WTC11 (cell line): ENCODE measurements around the gene GAA.

Experiments
- ATF1 ChIP-seq: sonication (generic); formaldehyde crosslinking; IDR thresholded peaks from 2 replicates; pipeline ENCODE4 v1.8.1; 2023; ENCODE audit warnings: mild to moderate bottlenecking, moderate library complexity, missing genetic modification reagents
- ATF2 ChIP-seq: sonication (generic); formaldehyde crosslinking; IDR thresholded peaks from 2 replicates; pipeline ENCODE4 v1.8.1; 2022; ENCODE audit warnings: low read depth, missing genetic modification reagents, borderline replicate concordance
- CTCF ChIP-seq: fragments of 200-600 bp; IDR thresholded peaks from 2 replicates; pipeline ENCODE4 v1.8.0; 2022; ENCODE audit warnings: antibody characterized with exemption
- FOXP4 ChIP-seq: sonication (generic); formaldehyde crosslinking; IDR thresholded peaks from 2 replicates; pipeline ENCODE4 v1.8.0; 2022; ENCODE audit warnings: mild to moderate bottlenecking, missing genetic modification reagents
- RELA ChIP-seq: sonication (generic); formaldehyde crosslinking; IDR thresholded peaks from 2 replicates; pipeline ENCODE4 v1.8.1; 2022; ENCODE audit warnings: missing genetic modification reagents, mild to moderate bottlenecking, borderline replicate concordance
- TF ChIP-seq, protein P1 (sequence below): sonication (generic); formaldehyde crosslinking; IDR thresholded peaks from 2 replicates; pipeline ENCODE4 v1.8.1; 2022; ENCODE audit warnings: low read depth, mild to moderate bottlenecking, moderate library complexity, missing genetic modification reagents, borderline replicate concordance
- TF ChIP-seq, protein P2 (sequence below): fragments of 250-450 bp; sonication (Bioruptor Pico); IDR thresholded peaks from 2 replicates; pipeline ENCODE4 v2.1.2; 2022; ENCODE audit warnings: mild to moderate bottlenecking, moderate library complexity

DNA sequence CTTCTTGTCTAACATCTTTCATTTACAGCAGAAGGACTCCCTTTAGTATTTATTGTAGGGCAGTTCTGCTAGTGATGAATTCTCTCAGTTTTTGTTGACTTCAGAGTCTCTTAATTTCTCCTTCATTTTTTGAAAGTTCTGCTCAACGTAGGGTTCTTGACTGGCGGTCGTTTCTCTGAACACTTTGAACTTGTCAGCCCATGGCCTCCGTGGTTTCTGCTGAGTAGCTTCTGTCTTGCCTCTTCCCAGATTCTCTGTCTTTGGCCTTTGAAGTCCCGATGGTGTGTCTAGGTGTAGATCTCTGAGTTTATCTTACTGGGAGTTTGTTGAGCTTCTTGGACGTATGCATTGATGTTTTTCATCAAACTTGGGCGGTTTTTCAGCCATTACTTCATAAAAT lies 13.4 kb downstream of the GAA start:
- TF ChIP-seq CTCF, result no peak
- TF ChIP-seq, protein P1, sequence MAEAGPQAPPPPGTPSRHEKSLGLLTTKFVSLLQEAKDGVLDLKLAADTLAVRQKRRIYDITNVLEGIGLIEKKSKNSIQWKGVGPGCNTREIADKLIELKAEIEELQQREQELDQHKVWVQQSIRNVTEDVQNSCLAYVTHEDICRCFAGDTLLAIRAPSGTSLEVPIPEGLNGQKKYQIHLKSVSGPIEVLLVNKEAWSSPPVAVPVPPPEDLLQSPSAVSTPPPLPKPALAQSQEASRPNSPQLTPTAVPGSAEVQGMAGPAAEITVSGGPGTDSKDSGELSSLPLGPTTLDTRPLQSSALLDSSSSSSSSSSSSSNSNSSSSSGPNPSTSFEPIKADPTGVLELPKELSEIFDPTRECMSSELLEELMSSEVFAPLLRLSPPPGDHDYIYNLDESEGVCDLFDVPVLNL (CRISPR knock-in tag), result no peak
- TF ChIP-seq, protein P2, sequence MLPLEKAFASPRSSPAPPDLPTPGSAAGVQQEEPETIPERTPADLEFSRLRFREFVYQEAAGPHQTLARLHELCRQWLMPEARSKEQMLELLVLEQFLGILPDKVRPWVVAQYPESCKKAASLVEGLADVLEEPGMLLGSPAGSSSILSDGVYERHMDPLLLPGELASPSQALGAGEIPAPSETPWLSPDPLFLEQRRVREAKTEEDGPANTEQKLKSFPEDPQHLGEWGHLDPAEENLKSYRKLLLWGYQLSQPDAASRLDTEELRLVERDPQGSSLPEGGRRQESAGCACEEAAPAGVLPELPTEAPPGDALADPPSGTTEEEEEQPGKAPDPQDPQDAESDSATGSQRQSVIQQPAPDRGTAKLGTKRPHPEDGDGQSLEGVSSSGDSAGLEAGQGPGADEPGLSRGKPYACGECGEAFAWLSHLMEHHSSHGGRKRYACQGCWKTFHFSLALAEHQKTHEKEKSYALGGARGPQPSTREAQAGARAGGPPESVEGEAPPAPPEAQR, result no peak
- TF ChIP-seq RELA (CRISPR knock-in tag), result no peak
- TF ChIP-seq FOXP4 (CRISPR knock-in tag), result no peak
- no peak for TF ChIP-seq ATF2
- TF ChIP-seq ATF1, result no peak
